DND-41 (cell line): ENCODE measurements around the gene ATPAF2.
A peak's percentile ranks its signal among the peaks of the same experiment; 100 is the strongest.

ENCODE experiments used
- ATAC-seq: fragments of 200-7000 bp; cut with Tn5 transposase; 3 replicates; pipeline ENCODE4 v1.9.1; 2021; ENCODE audit warnings: low read depth; ENCODE audit not compliant: insufficient read depth
- DNase-seq: peaks from one replicate; pipeline ENCODE4 v3.0.0-alpha.2; 2020
- H2AFZ ChIP-seq: 2 replicates; pipeline ENCODE4 v1.6.0; 2012; ENCODE audit warnings: low read depth, low read length
- H3K27ac ChIP-seq: 2 replicates; pipeline ENCODE4 v1.5.1; 2012; ENCODE audit warnings: low read length, inconsistent platforms
- H3K27me3 ChIP-seq: fragments of 200-600 bp; sonication (generic); 2 replicates; pipeline ENCODE4 v1.6.0; 2012; ENCODE audit warnings: low read length, mild to moderate bottlenecking, inconsistent platforms; ENCODE audit not compliant: insufficient read depth, poor library complexity
- H3K36me3 ChIP-seq: 2 replicates; pipeline ENCODE4 v1.5.1; 2012; ENCODE audit warnings: low read length, inconsistent platforms; ENCODE audit not compliant: insufficient read depth
- H3K4me1 ChIP-seq: 2 replicates; pipeline ENCODE4 v1.5.1; 2012; ENCODE audit warnings: mild to moderate bottlenecking, low read length; ENCODE audit not compliant: insufficient read depth
- H3K4me2 ChIP-seq: 2 replicates; pipeline ENCODE4 v1.6.0; 2012; ENCODE audit warnings: mild to moderate bottlenecking, moderate library complexity, low read length, inconsistent platforms; ENCODE audit not compliant: insufficient read depth
- H3K4me3 ChIP-seq, 2 experiments: fragments of 200-600 bp in 1 of 2; shearing (Covaris generic) in 1 of 2; 2 replicates each; pipeline ENCODE4 v1.5.1; 2012 to 2016; ENCODE audit warnings: inconsistent platforms in 2 of 2, low read length in 2 of 2, mild to moderate bottlenecking in 2 of 2, low read depth in 1 of 2, moderate library complexity in 1 of 2
- H3K79me2 ChIP-seq: 2 replicates; pipeline ENCODE4 v1.6.0; 2012; ENCODE audit warnings: low read length, inconsistent platforms; ENCODE audit not compliant: insufficient read depth
- H3K9ac ChIP-seq: 2 replicates; pipeline ENCODE4 v1.6.0; 2012; ENCODE audit warnings: low read depth, mild to moderate bottlenecking, inconsistent platforms, low read length, moderate library complexity
- H3K9me3 ChIP-seq: 2 replicates; pipeline ENCODE4 v1.5.1; 2012; ENCODE audit warnings: low read length, moderate library complexity, mild to moderate bottlenecking, inconsistent platforms; ENCODE audit not compliant: insufficient read depth, severe bottlenecking
- H4K20me1 ChIP-seq: 2 replicates; pipeline ENCODE4 v1.6.0; 2012; ENCODE audit warnings: low read length; ENCODE audit not compliant: insufficient read depth
- CTCF ChIP-seq: IDR thresholded peaks from 2 replicates; pipeline ENCODE4 v1.5.1; 2012; ENCODE audit warnings: borderline replicate concordance, low read length, moderate library complexity, mild to moderate bottlenecking; ENCODE audit not compliant: poor library complexity, severe bottlenecking; ENCODE audit errors: extremely low read depth
- EZH2 ChIP-seq: IDR thresholded peaks from 3 replicates; pipeline ENCODE4 v1.6.1; 2012; ENCODE audit warnings: borderline replicate concordance, low read depth, mild to moderate bottlenecking, moderate library complexity, low read length, inconsistent platforms; ENCODE audit not compliant: severe bottlenecking

ATPAF2 gene

GRCh38 chr17:18033442-18034099 is 5.4 kb downstream of the ATPAF2 start:
- Histone ChIP-seq H3K4me3 (no peak overlapping the region), H3K79me2 (peaks cover 65% of the 10 kb centered on the region), H3K9me3 (no peaks in the 10 kb centered on the region), H3K36me3 (no peaks in the 10 kb centered on the region), H2AFZ (no peak overlapping the region), H3K9ac (no peak overlapping the region), H3K4me2 (peak overlapping the region; percentile 44), H4K20me1 (no peaks in the 10 kb centered on the region), H3K27me3 (no peaks in the 10 kb centered on the region), H3K27ac (no peak overlapping the region), H3K4me1 (peaks cover 29% of the 10 kb centered on the region)
- TF ChIP-seq EZH2 (no peak), CTCF (peak; percentile 81)
- ATAC-seq (peak; percentile 98), DNase-seq (peak; percentile 68)

- H3K36me3 ChIP-seq, result peaks cover 13% of the 10 kb centered on the region
- H4K20me1 ChIP-seq, result 0 out of 2 replicates have a peak, but pooled peaks cover 5% of the 10 kb centered on the region
- H3K4me2 ChIP-seq, result no peak overlapping the region
- DNase-seq (no peak), ATAC-seq (no peak)
- TF ChIP-seq CTCF (no peak), EZH2 (no peak)
- H3K79me2 ChIP-seq, result peaks cover 52% of the 10 kb centered on the region
- H3K9ac ChIP-seq, result no peak overlapping the region
- H3K4me1 ChIP-seq, result peaks cover 15% of the 10 kb centered on the region; the same call in 1 of the 2 replicates
- H2AFZ ChIP-seq, result no peak overlapping the region
- no peaks in the 10 kb centered on the region for H3K9me3 ChIP-seq
- H3K27me3 ChIP-seq, result no peaks in the 10 kb centered on the region
- H3K4me3 ChIP-seq, result no peak overlapping the region
- H3K27ac ChIP-seq, result no peak overlapping the region; the same call in 1 of the 2 replicates
Measured at GRCh38 chr17:18031955-18032354, 7.0 kb downstream of the ATPAF2 start.

- Histone ChIP-seq H3K27ac (no peak overlapping the region), H3K36me3 (peaks cover 33% of the 10 kb centered on the region), H3K9me3 (no peaks in the 10 kb centered on the region), H3K79me2 (peaks cover 32% of the 10 kb centered on the region), H3K9ac (no peak overlapping the region), H4K20me1 (0 out of 2 replicates have a peak, but pooled peaks cover 10% of the 10 kb centered on the region), H3K4me3 (no peak overlapping the region), H3K4me2 (no peak overlapping the region), H3K27me3 (no peaks in the 10 kb centered on the region), H3K4me1 (peaks cover 9% of the 10 kb centered on the region; the same call in 1 of the 2 replicates), H2AFZ (no peak overlapping the region)
- TF ChIP-seq CTCF (no peak), EZH2 (no peak)
- ATAC-seq (no peak), DNase-seq (no peak)
Measured at GRCh38 chr17:18028952-18029540, 9.9 kb downstream of the ATPAF2 start.
